Tibial artery (tissue), 4 donors: ENCODE measurements around the gene SPTBN4.
A peak's percentile ranks its signal among the peaks of the same experiment; 100 is the strongest.
"Not testable (repeated sequence)": the region's sequence is repeated elsewhere in the genome, so short reads cannot be mapped to it uniquely, and the experiment has no call there.

Experiments
- DNase-seq, 2 donors: peaks; one replicate each; pipeline ENCODE4 v3.0.0-alpha.2; 2019
- H3K27ac ChIP-seq, 2 donors: fragments of 200-600 bp; sonication (generic) in 1 of 2; 1 replicate in 1 of 2; 2 replicates in 1 of 2; pipeline ENCODE4 v1.5.1; 2018 to 2019; ENCODE audit warnings: mild to moderate bottlenecking in 1 of 2
- H3K27me3 ChIP-seq, 2 donors: fragments of 200-600 bp; sonication (generic) in 1 of 2; one replicate each; pipeline versions ENCODE4 v1.5.1 to v1.6.0; 2016 to 2019
- H3K36me3 ChIP-seq, 3 donors: fragments of 200-600 bp; sonication (generic) in 2 of 3; one replicate each; pipeline ENCODE4 v1.5.1; 2016 to 2019; ENCODE audit warnings: mild to moderate bottlenecking in 2 of 3
- H3K4me1 ChIP-seq, 4 donors: fragments of 200-600 bp; sonication (generic) in 2 of 4; 1 replicate in 3 of 4; 2 replicates in 1 of 4; pipeline ENCODE4 v1.5.1; 2016 to 2019
- H3K4me3 ChIP-seq, 2 donors: fragments of 200-600 bp; sonication (generic) in 1 of 2; 1 replicate in 1 of 2; 2 replicates in 1 of 2; pipeline ENCODE4 v1.5.1; 2018 to 2019; ENCODE audit warnings: mild to moderate bottlenecking in 2 of 2
- H3K9me3 ChIP-seq, 3 donors: fragments of 200-600 bp; sonication (generic) in 1 of 3; one replicate each; pipeline ENCODE4 v1.5.1; 2016 to 2019
- intact Hi-C: fragments of 100-400 bp; cut with DNase I; formaldehyde crosslinking; loops from one replicate; pipeline ENCODE4 v1.15.0; 2023; ENCODE audit warnings: low total_unique reads
- TF ChIP-seq, protein P1 (sequence below), 2 experiments: fragments of 200-600 bp in 1 of 2; fragments of 450-650 bp in 1 of 2; IDR thresholded peaks; one replicate each; pipeline ENCODE4 v1.5.1; 2017 to 2019; ENCODE audit warnings: antibody characterized with exemption in 2 of 2, mild to moderate bottlenecking in 1 of 2, moderate library complexity in 1 of 2

SPTBN4 gene

DNA sequence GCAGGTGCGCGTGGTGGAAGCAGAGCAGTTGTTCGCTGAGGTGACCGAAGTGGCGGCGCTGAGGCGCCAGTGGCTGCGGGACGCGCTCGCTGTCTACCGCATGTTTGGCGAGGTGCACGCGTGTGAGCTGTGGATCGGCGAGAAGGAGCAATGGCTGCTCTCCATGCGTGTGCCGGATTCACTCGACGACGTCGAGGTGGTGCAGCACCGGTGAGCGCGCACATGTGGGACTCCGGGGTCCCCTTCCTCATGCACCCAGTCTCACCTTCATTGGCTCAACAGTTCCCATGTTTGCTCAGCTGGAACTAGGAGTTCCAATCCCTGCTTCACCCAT lies 46.5 kb downstream of the SPTBN4 start:
- intact Hi-C loops: no loop called here
- peaks cover 0 to 38% of the 10 kb centered on the region in 2 donors for H3K27me3 ChIP-seq
- DNase-seq: no peak
- H3K4me1 ChIP-seq: peaks cover 0 to 13% (median 9%) of the 10 kb centered on the region in 4 donors
- H3K27ac ChIP-seq: no peak overlapping the region
- no peak overlapping the region for H3K4me3 ChIP-seq
- TF ChIP-seq, protein P1, sequence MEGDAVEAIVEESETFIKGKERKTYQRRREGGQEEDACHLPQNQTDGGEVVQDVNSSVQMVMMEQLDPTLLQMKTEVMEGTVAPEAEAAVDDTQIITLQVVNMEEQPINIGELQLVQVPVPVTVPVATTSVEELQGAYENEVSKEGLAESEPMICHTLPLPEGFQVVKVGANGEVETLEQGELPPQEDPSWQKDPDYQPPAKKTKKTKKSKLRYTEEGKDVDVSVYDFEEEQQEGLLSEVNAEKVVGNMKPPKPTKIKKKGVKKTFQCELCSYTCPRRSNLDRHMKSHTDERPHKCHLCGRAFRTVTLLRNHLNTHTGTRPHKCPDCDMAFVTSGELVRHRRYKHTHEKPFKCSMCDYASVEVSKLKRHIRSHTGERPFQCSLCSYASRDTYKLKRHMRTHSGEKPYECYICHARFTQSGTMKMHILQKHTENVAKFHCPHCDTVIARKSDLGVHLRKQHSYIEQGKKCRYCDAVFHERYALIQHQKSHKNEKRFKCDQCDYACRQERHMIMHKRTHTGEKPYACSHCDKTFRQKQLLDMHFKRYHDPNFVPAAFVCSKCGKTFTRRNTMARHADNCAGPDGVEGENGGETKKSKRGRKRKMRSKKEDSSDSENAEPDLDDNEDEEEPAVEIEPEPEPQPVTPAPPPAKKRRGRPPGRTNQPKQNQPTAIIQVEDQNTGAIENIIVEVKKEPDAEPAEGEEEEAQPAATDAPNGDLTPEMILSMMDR (IDR thresholded peaks at IDR 0.05): no peak
- no peaks in the 10 kb centered on the region for H3K36me3 ChIP-seq
- no peaks in the 10 kb centered on the region for H3K9me3 ChIP-seq

DNA sequence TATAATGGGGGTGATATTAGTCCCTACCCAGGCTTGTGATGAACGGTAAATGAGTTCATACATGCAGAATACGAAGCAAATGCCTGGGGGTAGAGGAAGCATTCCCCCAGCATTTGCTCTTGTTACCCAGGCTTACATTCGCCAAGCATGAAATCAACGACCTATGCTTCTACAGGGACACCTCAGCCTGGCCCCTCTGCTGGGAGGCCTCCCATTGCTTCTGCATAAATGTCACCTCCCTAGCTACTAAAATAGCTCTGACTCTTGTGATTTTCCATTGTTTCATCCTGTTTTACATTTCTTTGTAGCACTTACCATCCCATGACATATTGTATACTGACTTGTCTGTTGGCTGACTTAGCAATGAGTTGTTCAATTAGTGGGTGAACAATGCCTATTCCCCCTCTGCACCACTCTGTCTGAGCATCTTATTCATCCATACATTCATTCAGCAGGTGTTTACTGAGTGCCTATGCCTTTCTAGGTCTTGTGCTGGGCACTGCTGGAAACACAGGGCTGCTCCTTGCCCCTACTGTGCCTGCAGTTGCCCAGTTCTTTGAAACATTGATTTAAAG lies 47.0 kb downstream of the SPTBN4 start:
- H3K4me1 ChIP-seq: peaks cover 0 to 13% (median 9%) of the 10 kb centered on the region in 4 donors
- no peak overlapping the region for H3K27ac ChIP-seq
- DNase-seq: no peak
- H3K9me3 ChIP-seq: no peaks in the 10 kb centered on the region
- TF ChIP-seq, protein P1 (IDR thresholded peaks at IDR 0.05): no peak
- no peak overlapping the region for H3K4me3 ChIP-seq
- no peaks in the 10 kb centered on the region for H3K36me3 ChIP-seq
- intact Hi-C loops: no loop called here
- peaks cover 0 to 40% of the 10 kb centered on the region in 2 donors for H3K27me3 ChIP-seq

DNA sequence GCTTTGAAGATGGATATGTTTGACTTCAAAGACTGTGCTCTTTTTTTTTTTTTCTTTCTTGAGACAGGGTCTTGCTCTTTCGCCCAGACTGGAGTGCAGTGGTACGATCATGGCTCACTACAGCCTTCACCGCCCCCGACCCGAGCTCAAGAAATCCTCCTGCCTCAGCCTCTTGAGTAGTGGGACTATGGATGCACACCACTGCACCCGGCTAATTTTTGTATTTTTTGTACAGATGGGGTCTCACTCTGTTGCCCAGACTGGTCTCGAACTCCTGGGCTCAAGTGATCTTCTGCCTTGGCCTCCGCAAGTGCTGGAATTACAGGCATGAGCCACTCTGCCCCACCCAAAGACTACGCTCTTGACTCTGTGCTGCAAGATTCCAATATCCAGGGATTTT lies 50.4 kb downstream of the SPTBN4 start:
- intact Hi-C loops: no loop called here
- Histone ChIP-seq H3K9me3 (no peaks in the 10 kb centered on the region), H3K36me3 (no peaks in the 10 kb centered on the region), H3K27me3 (peaks cover 0 to 66% of the 10 kb centered on the region in 2 donors), H3K4me1 (peaks cover 0 to 19% (median 16%) of the 10 kb centered on the region in 4 donors), H3K27ac (no peak overlapping the region), H3K4me3 (no peak overlapping the region)
- TF ChIP-seq, protein P1 (IDR thresholded peaks at IDR 0.05): no peak
- DNase-seq: no peak

DNA sequence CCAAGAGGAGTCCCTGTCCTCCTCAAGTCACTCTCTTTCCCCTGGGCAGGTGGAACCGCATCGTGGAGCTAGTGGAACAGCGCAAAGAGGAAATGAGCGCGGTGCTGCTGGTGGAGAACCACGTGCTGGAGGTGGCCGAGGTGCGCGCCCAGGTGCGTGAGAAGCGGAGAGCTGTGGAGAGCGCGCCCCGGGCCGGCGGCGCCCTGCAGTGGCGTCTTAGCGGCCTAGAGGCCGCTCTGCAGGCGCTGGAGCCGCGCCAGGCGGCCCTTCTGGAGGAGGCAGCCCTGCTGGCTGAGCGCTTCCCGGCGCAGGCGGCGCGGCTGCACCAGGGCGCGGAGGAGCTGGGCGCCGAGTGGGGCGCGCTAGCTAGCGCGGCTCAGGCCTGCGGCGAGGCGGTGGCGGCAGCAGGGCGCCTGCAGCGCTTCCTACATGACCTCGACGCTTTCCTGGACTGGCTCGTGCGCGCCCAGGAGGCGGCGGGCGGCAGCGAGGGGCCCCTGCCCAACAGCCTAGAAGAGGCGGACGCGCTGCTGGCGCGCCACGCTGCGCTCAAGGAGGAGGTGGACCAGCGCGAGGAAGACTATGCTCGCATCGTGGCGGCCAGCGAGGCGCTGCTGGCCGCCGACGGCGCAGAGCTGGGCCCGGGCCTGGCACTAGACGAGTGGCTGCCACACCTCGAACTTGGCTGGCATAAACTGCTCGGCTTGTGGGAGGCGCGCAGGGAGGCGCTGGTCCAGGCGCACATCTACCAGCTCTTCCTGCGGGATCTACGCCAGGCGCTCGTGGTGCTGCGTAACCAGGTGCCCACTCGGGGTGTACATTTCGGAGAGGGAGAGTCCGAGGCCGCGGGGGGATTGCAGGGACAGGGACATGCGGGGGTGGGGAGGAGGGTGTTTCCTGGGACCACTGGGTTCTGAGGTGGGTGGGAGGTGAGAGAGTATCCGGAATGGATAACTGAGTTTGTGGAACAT lies 52.8 kb downstream of the SPTBN4 start:
- peaks cover 0 to 11% (median 7%) of the 10 kb centered on the region in 4 donors for H3K4me1 ChIP-seq
- no peaks in the 10 kb centered on the region for H3K9me3 ChIP-seq
- intact Hi-C loops: loop anchor here (10.0 kb wide), 1 partner anchor 115 kb away; no protein-coding TSS in a partner anchor
- no peak for DNase-seq
- no peaks in the 10 kb centered on the region for H3K36me3 ChIP-seq
- TF ChIP-seq, protein P1 (IDR thresholded peaks at IDR 0.05): no peak
- H3K4me3 ChIP-seq: no peak overlapping the region
- peaks cover 0 to 53% of the 10 kb centered on the region in 2 donors for H3K27me3 ChIP-seq
- H3K27ac ChIP-seq: no peak overlapping the region

DNA sequence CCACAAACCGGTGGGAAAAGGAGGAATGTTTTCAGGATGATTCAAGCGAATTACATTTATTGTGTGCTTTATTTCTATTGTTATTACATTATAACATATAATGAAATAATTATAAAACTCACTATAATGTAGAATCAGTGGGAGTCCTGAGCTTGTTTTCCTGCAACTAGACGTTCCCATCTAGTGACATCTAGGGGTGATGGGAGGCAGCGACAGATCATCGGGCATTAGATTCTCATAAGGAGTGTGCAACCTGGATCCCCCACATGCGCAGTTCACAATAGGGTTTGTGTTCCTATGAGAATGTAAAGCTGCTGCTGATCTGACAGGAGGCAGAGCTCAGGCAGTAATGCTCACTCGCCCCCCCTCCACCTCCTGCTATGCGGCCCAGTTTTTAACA lies 54.5 kb downstream of the SPTBN4 start:
- Histone ChIP-seq H3K27ac (no peak overlapping the region), H3K4me3 (no peak overlapping the region), H3K27me3 (peaks cover 0 to 44% of the 10 kb centered on the region in 2 donors), H3K9me3 (no peaks in the 10 kb centered on the region), H3K36me3 (no peaks in the 10 kb centered on the region), H3K4me1 (peaks cover 0 to 11% (median 7%) of the 10 kb centered on the region in 4 donors)
- intact Hi-C loops: loop anchor here (10.0 kb wide), 1 partner anchor 114 kb away; no protein-coding TSS in a partner anchor
- no peak for DNase-seq
- TF ChIP-seq, protein P1 (IDR thresholded peaks at IDR 0.05): peak in 1 of 2 experiments; percentile 21

DNA sequence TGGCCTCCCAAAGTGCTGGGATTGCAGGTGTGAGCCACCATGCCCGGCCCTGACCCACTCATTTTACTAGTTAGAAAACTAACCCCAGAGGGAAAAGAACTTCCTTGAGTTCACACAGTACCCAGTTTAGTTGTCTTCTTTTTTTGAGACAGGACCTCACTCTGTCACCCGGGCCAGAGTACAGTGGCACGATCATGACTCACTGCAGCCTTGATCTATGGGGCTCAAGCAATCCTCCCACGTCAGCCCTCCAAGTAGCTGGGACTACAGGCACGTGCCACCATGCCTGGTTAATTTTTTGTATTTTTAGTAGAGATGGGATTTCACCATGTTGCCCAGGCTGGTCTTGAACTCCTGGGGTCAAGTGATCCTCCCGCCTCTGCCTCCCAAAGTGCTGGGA lies 55.1 kb downstream of the SPTBN4 start:
- DNase-seq, H3K27ac ChIP-seq, H3K9me3 ChIP-seq, H3K36me3 ChIP-seq, H3K4me3 ChIP-seq: not testable (repeated sequence)
- Histone ChIP-seq H3K27me3 (peaks cover 0 to 41% of the 10 kb centered on the region in 2 donors), H3K4me1 (peaks cover 0 to 11% (median 7%) of the 10 kb centered on the region in 4 donors)
- intact Hi-C loops: loop anchor here (10.0 kb wide), 1 partner anchor 113 kb away; no protein-coding TSS in a partner anchor
